HPDE6-E6E7 (cell line): ENCODE results near the gene NEU4.
"Not testable (repeated sequence)": the region's sequence is repeated elsewhere in the genome, so short reads cannot be mapped to it uniquely, and the experiment has no call there.

ENCODE experiments used
- DNase-seq: peaks from one replicate; pipeline ENCODE4 v3.0.0; 2011; ENCODE audit warnings: missing footprints; ENCODE audit errors: extremely low spot score

The NEU4 gene

DNA sequence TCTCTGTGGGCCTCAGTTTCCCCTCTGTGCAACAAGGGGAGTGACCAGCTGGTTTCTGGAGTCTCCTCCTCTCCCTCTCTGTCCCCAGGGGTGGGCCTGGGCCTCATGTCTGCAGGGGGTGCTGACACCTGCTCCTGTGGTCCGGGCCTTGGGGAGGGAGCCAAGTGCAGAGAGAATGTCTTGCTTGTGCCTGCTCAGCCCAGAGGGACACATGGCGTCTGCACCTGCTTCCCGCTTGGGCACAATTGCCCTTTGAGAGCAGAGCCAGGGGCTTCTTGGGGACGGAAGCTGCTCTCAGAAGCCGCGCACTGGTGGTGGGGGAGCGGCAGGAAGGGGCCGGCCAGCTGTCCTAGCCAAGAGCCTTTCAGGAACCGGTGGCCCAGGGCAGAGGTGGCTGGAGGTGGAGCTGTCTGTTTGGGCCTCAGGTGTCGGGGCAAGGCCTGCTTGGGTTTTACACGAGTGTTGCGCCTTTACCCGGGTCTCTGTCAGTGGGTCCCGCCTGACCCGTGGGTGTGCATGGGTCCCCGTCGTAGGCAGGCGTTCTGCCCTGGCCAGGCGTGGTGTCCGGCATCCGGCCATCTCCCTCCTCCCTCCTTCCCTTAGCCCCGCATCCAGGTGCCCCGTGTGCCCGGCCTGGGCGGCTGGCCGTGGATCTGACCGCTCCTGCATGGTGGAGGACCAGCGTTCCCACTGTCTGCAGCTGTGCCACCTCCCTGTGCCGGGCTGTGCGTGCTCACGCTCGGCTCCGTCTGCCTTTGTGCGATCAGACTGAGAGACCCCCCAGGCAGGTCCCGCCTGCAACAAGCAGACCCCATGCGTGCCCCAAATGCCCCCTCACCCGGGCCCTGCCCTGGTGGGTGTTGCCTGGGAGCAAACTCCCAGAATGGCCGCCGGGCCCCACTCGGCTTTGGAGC lies 4.0 kb downstream of the NEU4 start:
- DNase-seq, result no peak

DNA sequence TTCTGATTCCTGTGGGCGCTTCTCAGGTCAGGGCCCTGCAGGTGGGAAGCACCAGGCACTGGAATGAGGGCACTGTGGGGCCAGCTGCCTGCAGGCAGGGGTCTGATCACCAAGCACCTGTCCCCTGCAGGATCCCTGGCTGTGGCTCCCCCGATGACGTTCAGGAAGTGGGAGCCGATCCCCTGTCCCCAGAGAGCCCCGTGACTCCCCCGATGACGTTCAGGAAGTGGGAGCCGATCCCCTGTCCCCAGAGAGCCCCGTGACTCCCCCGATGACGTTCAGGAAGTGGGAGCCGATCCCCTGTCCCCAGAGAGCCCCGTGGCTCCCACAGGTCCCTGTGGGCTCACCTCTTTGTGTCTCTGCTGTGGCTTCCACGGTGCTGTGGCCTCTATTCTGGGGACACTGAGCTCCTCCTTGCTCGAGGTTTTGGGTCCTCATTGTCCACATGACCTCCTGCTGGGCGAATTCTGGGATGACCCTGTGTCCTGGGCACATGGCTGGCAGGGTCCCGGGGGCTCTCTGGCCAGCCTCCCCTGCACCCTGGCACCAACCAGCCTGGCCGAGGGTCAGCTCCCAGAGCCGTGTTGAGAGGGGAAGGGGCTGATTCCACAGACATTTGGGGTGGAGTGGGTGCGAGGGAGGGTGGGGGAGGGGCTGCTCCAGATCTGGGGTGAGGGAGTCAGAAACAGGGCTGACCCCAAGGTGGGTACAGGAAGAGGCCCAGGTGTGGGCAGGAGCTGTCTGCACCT lies 4.8 kb downstream of the NEU4 start:
- no peak for DNase-seq

- no peak for DNase-seq
These were observed 5.3 kb downstream of the NEU4 start for GRCh38 chr2:241814393-241814642.

- no peak for DNase-seq
These were observed 5.9 kb downstream of the NEU4 start for GRCh38 chr2:241814643-241815476.

DNA sequence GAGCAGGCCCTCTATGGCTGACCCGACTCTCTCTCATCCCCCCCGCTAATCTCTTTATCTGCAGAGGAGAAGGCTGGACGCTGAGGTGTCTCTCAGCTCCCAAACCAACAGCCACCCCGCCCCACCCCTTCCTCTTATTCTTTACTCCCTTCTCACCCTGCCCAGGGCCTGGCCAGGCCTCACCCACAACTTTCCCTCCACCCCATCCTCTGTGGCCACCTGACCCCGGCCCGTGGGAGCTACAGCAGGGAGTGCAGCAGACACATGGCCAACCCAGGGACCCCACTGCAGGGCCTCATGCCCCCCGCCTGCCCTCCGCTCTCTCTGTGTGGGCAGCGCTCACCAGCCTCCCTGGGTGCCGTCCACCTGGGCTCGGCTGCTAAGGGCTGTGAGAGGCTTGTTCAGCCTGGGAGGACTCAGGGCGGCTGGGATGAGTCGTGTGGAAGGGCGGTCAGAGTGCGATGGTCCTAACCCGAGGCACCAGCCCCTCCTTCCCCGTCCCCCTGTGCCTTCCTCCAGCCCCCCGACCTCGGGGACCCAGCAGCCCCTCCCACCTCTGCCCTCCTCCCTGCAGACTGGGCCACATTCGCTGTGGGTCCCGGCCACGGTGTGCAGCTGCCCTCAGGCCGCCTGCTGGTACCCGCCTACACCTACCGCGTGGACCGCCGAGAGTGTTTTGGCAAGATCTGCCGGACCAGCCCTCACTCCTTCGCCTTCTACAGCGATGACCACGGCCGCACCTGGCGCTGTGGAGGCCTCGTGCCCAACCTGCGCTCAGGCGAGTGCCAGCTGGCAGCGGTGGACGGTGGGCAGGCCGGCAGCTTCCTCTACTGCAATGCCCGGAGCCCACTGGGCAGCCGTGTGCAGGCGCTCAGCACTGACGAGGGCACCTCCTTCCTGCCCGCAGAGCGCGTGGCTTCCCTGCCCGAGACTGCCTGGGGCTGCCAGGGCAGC lies 6.8 kb downstream of the NEU4 start:
- DNase-seq, result no peak

DNA sequence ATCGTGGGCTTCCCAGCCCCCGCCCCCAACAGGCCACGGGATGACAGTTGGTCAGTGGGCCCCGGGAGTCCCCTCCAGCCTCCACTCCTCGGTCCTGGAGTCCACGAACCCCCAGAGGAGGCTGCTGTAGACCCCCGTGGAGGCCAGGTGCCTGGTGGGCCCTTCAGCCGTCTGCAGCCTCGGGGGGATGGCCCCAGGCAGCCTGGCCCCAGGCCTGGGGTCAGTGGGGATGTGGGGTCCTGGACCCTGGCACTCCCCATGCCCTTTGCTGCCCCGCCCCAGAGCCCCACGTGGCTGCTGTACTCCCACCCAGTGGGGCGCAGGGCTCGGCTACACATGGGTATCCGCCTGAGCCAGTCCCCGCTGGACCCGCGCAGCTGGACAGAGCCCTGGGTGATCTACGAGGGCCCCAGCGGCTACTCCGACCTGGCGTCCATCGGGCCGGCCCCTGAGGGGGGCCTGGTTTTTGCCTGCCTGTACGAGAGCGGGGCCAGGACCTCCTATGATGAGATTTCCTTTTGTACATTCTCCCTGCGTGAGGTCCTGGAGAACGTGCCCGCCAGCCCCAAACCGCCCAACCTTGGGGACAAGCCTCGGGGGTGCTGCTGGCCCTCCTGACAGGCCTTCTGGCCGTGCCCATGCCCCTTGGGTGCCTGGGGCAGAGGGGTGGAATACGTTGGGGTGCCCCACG lies 7.6 kb downstream of the NEU4 start:
- no peak for DNase-seq

DNA sequence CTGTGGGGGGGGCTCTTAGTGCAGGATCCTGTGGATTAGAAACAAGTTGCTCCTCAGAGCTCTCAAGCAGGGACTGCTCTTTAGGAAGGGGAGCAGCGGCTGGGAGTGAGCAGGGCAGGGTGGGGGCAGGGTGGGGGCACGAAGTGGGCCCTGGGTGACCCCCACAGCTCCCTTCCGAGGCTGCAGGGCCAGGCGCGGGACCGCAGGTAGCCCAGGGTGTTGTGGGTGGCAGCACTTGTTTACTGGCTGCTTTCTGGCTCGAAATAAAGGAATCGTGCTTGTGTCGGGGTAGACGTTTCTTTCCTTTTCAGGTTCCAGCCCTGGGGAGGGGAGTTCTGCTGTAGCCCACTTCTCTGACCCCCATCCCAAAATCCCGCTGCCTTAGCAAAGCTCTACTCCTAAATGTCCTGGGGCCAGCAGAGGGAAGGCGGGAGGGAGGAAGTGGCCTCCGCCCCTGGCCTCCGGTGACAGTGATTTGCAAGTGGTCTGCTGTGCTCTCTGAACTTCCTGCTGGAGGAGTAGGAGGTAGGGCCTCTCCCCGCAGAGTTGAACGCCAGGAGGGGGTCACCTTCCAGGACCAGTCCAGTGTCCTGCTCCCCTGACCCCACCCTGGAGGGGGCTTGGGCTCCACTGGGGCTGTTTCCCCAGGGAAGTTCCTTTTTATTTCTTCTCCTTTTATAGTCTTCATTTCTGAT lies 8.3 kb downstream of the NEU4 start:
- DNase-seq, result no peak

GRCh38 chr2:241817821-241818215 lies 8.8 kb downstream of the NEU4 start:
- not testable (repeated sequence) for DNase-seq

- DNase-seq, result no peak
These were observed 9.4 kb downstream of the NEU4 start for GRCh38 chr2:241818229-241818942.

DNA sequence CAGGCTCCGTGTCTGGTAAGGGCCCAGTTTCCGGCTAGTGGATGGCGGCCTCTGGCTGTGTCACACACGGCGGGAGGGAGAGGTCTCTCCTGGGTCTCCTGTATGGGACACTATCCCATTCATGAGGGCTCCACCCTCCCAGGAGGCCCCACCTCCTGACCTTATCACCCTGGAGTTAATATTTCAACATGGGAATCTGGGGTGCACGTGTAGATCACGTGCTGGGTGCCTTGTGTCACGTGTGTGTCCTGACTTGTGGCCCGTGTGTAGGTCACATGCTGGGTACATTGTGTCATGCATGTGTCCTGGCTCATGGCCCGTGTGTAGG lies 9.9 kb downstream of the NEU4 start:
- DNase-seq, result no peak

DNA sequence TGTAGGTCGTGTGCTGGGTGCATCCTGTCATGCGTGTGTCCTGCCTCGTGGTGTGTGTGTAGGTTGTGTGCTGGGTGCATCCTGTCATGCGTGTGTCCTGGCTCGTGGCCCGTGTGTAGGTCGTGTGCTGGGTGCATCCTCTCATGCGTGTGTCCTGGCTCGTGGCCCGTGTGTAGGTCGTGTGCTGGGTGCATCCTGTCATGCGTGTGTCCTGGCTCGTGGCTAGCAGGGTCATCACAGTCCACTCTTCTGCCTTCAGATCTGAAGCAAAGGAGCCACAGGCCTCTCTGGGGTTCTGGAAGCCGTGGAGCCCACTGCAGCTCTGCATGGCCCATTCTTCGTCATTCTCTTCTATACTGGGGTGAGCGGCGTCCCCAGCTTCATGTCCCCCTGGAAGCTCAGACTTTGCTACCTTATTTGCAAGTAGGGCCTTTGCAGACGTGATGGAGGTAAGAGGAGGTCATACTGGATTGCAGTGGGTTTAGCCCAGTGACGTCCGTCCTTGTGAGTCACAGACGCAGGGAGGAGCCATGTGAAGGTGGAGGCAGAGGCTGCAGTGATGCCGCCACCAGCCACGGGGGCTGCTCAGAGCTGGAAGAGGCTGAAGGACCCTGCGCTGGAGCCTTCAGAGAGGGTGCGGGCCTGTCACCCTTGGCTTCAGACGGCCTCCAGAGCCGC lies 11.1 kb downstream of the NEU4 start:
- not testable (repeated sequence) for DNase-seq

DNA sequence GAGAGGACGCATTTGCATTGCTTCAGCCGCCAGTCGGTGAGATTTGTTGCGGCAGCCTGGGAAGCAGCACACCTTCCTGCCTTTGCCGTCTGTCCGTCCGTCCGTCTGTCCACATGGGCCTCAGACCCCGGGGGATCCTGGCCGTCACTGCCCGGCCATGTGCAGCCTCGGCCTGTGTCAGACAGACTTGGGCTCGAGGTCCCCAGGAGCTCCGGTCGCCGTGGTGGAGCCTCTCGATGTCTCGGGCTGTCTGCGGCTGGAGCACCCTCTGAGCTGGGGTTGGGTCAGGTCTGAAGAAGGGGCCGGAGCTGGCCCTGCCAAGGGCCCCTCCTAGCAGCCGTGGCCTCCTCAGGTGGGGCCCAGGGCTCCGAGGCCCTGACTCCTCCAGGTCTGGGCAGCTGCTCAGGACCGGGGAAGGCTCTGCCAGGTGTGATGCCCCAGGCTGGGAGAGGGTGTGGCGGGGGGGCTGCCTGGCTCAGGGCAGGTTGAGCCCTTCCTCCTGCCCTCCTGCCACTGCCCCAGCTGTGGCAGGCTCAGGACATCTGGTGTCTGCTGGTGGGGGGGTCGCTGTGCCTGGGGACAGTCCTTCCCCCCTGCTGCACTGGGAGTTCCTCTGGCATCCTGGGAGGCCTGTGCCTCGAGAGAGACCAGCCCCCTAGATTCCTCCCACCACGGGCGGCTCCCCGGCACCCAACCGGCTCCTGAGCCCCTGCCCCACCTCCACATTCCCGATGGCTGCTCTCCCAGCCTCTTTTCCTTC lies 11.8 kb downstream of the NEU4 start:
- no peak for DNase-seq

DNA sequence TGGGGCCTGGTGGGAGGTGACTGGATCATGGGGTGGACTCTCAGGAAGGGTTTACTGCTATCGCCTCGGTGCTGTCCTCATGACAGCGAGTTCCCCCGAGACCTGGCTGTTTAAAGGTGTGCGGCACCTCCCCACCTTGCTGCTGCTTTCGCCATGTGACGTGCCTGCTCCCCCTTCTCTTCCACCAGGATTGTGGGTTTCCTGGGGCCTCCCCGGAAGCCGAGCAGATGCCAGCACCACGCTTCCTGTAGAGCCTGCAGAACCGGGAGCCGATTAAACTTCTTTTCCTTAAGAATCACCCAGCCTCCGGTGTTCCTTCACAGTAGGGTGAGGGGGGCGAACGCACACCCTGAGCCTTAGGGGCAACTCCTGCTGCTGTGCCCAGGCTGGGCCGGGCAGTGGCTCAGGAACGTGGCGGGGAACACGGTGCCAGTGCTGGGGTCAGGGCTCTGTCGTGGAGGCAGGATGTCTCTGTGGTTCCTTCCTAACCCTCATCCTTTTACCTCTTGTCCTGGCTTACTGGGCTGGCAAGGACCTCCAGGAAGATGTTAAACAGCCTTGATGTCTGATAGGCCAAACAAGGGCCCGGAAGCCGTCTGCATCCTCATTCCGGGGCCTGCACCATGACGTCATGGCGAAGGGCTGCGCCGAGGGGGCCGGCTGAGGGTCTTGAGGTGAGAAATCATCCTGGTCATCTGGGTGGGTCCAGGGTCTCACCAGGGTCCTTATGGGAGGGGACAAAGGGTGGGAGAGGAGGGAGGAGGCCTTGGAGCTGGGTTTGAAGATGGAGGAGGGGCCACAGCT lies 12.7 kb downstream of the NEU4 start:
- DNase-seq, result no peak

GRCh38 chr2:241822264-241822623 lies 13.3 kb downstream of the NEU4 start:
- no peak for DNase-seq

DNA sequence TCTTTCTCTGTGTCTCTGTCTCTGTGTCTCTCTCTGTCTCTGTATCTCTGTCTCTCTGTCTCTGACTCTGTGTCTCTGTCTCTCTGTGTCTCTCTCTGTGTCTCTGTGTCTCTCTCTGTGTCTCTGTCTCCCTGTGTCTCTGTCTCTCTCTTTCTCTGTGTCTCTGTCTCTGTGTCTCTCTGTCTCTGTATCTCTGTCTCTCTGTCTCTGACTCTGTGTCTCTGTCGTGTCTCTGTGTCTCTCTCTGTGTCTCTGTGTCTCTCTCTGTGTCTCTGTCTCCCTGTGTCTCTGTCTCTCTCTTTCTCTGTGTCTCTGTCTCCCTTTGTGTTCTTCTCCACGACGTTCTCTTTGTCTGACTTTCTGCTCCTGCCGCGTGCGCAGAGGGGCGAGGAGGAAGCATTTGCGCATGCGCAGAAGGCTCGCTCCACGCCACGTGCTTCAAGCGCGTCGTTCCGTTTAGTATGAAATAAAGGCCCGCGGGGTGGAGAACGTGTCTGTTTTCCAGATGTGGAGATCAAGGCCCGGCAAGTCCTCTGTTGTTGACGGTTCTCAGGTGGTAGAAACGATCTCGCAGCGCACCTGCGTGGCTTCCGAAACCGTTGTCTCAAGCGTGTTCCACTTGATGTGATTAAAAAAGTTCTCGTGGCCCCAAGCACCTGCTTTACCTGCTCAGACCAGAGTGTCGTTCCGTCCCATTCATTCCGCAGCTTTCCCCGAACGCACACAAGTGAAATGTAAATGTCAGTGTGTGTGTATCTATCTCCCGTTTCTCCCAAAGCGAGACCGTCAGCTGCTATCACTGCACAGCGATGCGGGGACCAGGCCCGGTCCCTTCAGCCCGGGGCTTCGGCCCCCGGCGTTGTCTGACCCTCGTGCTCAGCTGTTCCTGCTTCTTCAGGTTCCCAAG lies 14.8 kb downstream of the NEU4 start:
- DNase-seq, result not testable (repeated sequence)

DNA sequence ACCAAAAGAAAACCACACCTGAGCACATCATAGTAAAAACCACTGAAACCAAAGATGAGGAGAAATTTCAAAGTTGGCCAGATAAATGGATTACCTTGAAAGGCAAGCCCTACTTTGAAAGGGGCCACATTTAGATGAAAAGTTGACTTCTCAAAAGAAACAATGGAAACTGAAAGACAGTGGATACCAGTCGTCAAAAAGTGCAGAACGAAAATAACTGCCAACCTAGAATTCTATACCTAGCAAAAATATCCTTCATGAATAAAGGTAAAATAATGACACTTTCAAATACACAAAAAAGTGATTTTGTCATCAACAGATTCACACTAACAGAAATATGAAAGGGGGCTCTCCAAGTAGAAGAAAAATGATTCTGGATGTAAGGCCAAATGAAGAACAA lies 18.4 kb downstream of the NEU4 start:
- no peak for DNase-seq
